OCI-LY3 (cell line): Measurements from ENCODE around the gene ALG1L2.
"Not testable (repeated sequence)": the region's sequence is repeated elsewhere in the genome, so short reads cannot be mapped to it uniquely, and the experiment has no call there.

Experiments used
- H2AFZ ChIP-seq: fragments of 200-600, 300-600 bp; shearing (Covaris generic); 2 replicates; pipeline ENCODE4 v1.6.0; 2014; ENCODE audit warnings: antibody characterized with exemption, low read depth, low read length
- H3K27ac ChIP-seq: fragments of 200-600, 300-600 bp; sonication (generic); 2 replicates; pipeline ENCODE4 v1.5.1; 2014; ENCODE audit warnings: mild to moderate bottlenecking, low read length, moderate library complexity, mixed read lengths
- H3K27me3 ChIP-seq: fragments of 200-600, 300-600 bp; sonication (generic); 2 replicates; pipeline ENCODE4 v1.6.1; 2014; ENCODE audit warnings: low read depth, low read length, mixed read lengths
- H3K36me3 ChIP-seq: fragments of 200-600, 300-600 bp; sonication (generic); replicated peaks from 2 replicates; pipeline ENCODE3; 2014; ENCODE audit warnings: low read depth, low read length, mixed read lengths
- H3K4me1 ChIP-seq: fragments of 300-600, 200-600 bp; sonication (generic); 2 replicates; pipeline ENCODE4 v1.6.1; 2014; ENCODE audit warnings: low read length, mixed read lengths
- H3K4me2 ChIP-seq: fragments of 200-600, 300-600 bp; sonication (generic); 2 replicates; pipeline ENCODE4 v1.6.1; 2014; ENCODE audit warnings: low read length, mixed read lengths
- H3K4me3 ChIP-seq: fragments of 300-600, 200-600 bp; sonication (generic); 2 replicates; pipeline ENCODE4 v1.5.1; 2014; ENCODE audit warnings: antibody characterized with exemption, mild to moderate bottlenecking, low read length, moderate library complexity
- H3K79me2 ChIP-seq: fragments of 300-600, 200-600 bp; shearing (Covaris generic); 2 replicates; pipeline ENCODE4 v1.6.1; 2014; ENCODE audit warnings: mild to moderate bottlenecking, low read length, mixed read lengths
- H3K9ac ChIP-seq: fragments of 300-600, 200-600 bp; shearing (Covaris generic); 2 replicates; pipeline ENCODE4 v1.6.0; 2014; ENCODE audit warnings: mild to moderate bottlenecking, low read length, moderate library complexity
- H3K9me3 ChIP-seq: fragments of 200-600, 300-600 bp; shearing (Covaris generic); 2 replicates; pipeline ENCODE4 v1.6.1; 2014; ENCODE audit warnings: low read length, mixed read lengths; ENCODE audit not compliant: insufficient read depth
- H4K20me1 ChIP-seq: fragments of 200-600, 300-600 bp; sonication (generic); 2 replicates; pipeline ENCODE4 v1.6.1; 2016; ENCODE audit warnings: low read length, mixed read lengths; ENCODE audit not compliant: insufficient read depth
- EZH2phosphoT487 ChIP-seq: fragments of 200-600 bp; shearing (Covaris generic); IDR thresholded peaks from 2 replicates; pipeline ENCODE4 v1.6.1; 2018; ENCODE audit warnings: antibody characterized with exemption, mixed run types, low read depth
- TF ChIP-seq, protein P1 (sequence below): fragments of 200-600, 300-600 bp; sonication (generic); IDR thresholded peaks from 2 replicates; pipeline ENCODE4 v1.5.1; 2014; ENCODE audit warnings: antibody characterized with exemption, low read length, low read depth

The ALG1L2 gene, protein sequence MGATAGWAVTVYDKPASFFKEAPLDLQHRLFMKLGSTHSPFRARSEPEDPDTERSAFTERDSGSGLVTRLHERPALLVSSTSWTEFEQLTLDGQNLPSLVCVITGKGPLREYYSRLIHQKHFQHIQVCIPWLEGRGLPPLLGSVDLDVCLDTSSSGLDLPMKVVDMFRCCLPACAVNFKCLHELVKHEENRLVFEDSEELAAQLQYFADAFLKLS

DNA sequence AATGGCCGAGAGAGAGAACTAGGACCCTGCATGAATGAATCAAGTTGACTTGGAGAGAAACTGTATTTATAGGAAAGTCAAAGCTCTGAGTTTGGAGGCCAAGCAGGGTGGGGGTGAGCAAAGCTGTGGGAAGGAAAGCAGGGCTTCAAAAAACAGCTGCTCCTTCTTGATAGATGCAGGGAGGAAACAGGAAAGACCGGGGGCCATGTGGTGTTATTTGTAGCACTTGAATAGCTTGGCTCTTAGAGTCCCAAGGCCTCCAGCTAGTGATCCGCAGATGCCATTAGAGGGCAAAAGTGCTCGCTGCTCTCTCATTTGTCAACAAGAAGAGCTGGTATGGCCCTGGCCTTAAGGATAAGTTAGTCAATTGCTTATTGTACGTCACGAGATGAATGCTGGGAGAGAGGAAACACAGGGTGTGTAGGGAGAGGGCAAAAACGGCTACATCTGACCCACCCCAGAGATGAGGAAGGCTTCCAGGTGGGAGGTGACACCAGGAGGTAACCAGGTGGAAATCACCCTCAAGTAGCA lies at the start of gene ALG1L2:
Gene ALG1L2, plus strand, starts transcription at position 481 of the 531 bp plus-strand sequence. CDS start 186 bp downstream, outside the sequence.
- Histone ChIP-seq H3K9me3 (no peaks in the 10 kb centered on the region), H3K27me3 (no peaks in the 10 kb centered on the region), H2AFZ (no peak within 1 kb of the TSS), H3K27ac (no peak within 1 kb of the TSS), H3K36me3 (no peaks in the 10 kb centered on the region), H3K4me2 (no peak within 1 kb of the TSS), H3K4me3 (no peak within 1 kb of the TSS), H4K20me1 (no peaks in the 10 kb centered on the region), H3K4me1 (no peaks in the 10 kb centered on the region), H3K9ac (no peak within 1 kb of the TSS), H3K79me2 (no peaks in the 10 kb centered on the region)
- TF ChIP-seq, protein P1, sequence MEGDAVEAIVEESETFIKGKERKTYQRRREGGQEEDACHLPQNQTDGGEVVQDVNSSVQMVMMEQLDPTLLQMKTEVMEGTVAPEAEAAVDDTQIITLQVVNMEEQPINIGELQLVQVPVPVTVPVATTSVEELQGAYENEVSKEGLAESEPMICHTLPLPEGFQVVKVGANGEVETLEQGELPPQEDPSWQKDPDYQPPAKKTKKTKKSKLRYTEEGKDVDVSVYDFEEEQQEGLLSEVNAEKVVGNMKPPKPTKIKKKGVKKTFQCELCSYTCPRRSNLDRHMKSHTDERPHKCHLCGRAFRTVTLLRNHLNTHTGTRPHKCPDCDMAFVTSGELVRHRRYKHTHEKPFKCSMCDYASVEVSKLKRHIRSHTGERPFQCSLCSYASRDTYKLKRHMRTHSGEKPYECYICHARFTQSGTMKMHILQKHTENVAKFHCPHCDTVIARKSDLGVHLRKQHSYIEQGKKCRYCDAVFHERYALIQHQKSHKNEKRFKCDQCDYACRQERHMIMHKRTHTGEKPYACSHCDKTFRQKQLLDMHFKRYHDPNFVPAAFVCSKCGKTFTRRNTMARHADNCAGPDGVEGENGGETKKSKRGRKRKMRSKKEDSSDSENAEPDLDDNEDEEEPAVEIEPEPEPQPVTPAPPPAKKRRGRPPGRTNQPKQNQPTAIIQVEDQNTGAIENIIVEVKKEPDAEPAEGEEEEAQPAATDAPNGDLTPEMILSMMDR: no peak
- no peak for TF ChIP-seq EZH2phosphoT487

DNA sequence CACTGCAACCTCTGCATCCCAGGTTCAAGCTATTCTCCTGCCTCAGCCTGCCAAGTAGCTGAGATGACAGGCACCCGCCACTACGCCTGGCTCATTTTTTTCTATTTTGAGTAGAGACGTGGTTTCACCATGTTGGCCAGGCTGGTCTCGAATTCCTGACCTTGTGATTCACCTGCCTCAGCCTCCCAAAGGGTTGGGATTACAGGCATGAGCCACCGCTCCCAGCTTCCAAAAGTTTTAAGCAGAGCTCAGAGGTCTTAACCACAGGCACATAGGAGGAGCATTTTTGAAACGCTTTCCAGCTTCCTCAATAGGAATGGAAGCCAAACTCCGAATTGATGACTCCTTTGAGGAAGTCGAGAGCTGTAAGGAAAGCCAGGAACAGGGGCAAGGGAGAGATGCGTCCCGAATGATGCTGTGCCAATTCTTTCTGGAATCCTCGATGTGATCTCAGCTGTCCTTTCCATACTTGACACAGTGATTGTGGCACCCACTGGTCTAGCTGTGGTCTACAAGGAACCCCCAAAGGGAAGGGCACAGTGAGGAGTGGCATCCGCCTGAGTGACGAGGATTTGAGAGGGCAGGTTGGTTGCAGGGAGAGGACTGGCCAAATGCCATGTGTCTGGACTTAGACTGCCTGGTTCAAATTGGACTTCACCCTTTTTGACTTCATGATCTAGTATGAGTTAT lies 44.4 kb upstream of the ALG1L2 start:
- H3K4me2 ChIP-seq, H3K9ac ChIP-seq, H2AFZ ChIP-seq, H3K4me1 ChIP-seq, H3K36me3 ChIP-seq, H3K79me2 ChIP-seq, H3K4me3 ChIP-seq, H4K20me1 ChIP-seq, H3K9me3 ChIP-seq, H3K27me3 ChIP-seq, H3K27ac ChIP-seq: not testable (repeated sequence)

DNA sequence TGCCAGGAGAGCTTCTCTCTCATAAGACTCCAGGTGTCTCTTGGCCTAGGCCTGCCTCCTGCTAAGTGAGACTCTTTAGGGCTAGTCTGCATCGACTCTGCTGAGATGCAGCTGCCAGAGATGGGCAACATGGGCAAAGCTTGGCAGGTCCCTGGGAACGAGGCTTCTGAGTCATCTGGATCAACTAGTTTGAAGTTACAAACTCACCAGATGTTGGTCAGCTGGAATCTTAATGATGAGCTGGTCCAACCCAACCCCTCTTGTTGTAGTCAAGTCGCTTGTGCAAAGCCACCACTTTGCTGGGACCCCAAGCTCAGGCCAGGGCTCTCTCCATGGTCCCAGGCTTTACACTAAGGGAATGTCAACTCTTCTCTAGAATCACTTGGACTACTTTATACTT lies 38.9 kb upstream of the ALG1L2 start:
- H3K27me3 ChIP-seq, H3K4me3 ChIP-seq, H3K9me3 ChIP-seq, H3K9ac ChIP-seq, H4K20me1 ChIP-seq, H3K27ac ChIP-seq, H3K4me1 ChIP-seq, H3K36me3 ChIP-seq, H3K79me2 ChIP-seq, H3K4me2 ChIP-seq, H2AFZ ChIP-seq: not testable (repeated sequence)

DNA sequence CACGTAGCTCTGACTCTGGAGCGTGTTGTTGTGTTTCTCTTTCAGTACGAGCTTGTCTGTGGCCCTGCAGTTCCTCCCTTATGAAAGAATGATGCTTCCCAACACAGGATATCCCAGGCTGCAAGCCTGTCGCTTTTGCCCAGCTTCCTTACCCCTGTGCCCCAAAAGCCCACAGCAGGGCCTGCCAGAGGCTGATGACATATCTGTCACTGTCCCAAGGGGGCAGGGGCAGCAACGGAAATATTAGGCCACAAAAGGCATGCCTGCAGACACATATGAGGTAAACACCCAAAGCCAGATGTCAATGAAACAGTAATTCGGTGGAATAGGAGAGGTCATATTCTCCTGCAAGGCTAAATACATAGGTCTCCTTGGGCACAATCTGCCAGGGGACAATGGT lies 38.0 kb upstream of the ALG1L2 start:
- not testable (repeated sequence) for H3K4me1 ChIP-seq, H3K9me3 ChIP-seq, H3K4me2 ChIP-seq, H3K79me2 ChIP-seq, H3K27ac ChIP-seq, H3K9ac ChIP-seq, H3K27me3 ChIP-seq, H4K20me1 ChIP-seq, H2AFZ ChIP-seq, H3K36me3 ChIP-seq, H3K4me3 ChIP-seq

DNA sequence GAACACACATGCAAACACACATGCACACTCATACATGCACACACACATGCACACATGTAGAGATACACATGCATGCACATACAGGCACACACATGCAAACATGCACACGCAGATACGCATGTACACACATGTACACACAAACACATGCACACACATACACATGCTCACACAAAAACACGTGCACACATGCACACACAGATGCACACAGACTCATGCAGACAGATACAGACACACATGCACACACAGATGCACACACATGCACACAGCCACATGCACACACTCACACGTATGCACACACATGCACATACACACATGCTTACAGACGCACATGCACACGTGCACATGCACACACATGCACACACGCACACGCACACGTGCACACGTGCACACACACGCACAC lies 37.3 kb upstream of the ALG1L2 start:
- no peaks in the 10 kb centered on the region for H3K9me3 ChIP-seq
- no peak for TF ChIP-seq EZH2phosphoT487
- TF ChIP-seq, protein P1: no peak
- no peaks in the 10 kb centered on the region for H3K36me3 ChIP-seq
- no peak overlapping the region for H3K27ac ChIP-seq
- H3K9ac ChIP-seq: no peak overlapping the region
- H3K4me1 ChIP-seq: no peaks in the 10 kb centered on the region
- no peaks in the 10 kb centered on the region for H3K27me3 ChIP-seq
- H3K4me3 ChIP-seq: no peak overlapping the region
- no peak overlapping the region for H3K4me2 ChIP-seq
- H2AFZ ChIP-seq: no peak overlapping the region
- H4K20me1 ChIP-seq: no peaks in the 10 kb centered on the region
- H3K79me2 ChIP-seq: no peaks in the 10 kb centered on the region
